Urothelium cell line (cell line): ENCODE data around the gene EYS.
"Not testable (repeated sequence)": the region's sequence is repeated elsewhere in the genome, so short reads cannot be mapped to it uniquely, and the experiment has no call there.

Experiments
- DNase-seq: peaks from one replicate; pipeline ENCODE4 v3.0.0; 2011; ENCODE audit warnings: low spot score, mixed read lengths
- FAIRE-seq: peaks from 2 replicates; lab custom pipeline; 2011; peaks lifted over from hg19 to GRCh38; lab: Jason Lieb, UNC

The EYS gene

DNA sequence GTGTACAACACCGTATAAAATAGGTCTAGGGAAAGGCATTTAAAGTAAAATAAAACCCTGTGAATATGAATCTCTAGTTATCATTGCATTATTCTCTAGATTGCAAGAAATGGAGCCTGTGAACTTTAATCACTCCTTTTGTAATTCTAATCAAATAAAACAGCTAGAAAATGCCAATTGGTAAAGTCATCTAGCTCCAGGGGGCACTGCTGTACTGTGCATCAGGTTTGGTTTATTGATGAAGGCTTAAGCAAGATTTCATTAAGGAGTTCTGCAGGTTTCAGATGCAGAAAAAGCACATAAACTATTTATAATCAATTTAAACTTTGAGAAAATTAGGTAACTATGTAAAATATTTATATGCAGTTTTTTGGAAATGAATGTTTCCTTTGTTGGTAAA is 1426.5 kb downstream of the EYS start:
- DNase-seq (peak; percentile 18), FAIRE-seq (no peak)

DNA sequence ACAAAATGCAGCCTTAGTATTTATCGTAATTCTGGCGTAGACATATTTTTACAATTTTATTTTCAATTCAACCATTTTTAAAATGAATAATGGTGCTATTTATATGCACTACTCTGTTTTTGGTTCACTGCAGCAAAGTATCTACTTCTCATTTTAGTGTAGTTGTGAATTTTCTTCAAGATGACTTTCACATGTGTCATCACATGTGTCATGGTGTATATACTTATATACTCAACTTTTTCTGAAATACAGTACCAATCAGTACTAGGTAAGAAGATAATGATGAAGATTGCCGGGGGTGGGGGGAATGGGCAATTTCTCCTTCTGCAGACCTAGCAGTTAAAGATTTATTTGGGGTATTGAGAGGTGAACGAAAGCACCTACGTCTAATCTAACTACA is 1436.9 kb downstream of the EYS start:
- no peak for DNase-seq
- no peak for FAIRE-seq

DNA sequence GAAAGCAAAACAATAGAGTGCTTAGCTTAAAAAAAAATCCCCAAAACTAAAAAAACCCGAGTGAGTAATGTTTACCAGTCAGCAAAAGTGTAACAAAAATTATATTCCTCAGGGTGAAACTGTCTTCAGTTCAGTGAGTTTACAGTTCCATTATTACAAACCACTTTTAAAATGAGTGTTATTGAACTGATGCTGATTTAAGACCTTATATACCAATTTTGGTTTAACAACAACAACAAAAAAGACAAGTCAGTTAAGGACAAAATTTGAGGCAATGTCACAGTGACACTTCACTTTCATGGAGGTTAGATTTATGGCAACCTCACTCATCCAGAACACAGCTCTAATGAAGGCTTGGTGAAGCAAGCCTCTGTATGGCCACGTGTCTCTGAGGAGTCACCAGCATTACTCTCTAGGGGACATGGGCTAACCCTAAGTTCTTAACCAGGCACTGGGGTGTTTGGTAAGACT is 1440.6 kb downstream of the EYS start:
- DNase-seq (no peak), FAIRE-seq (no peak)

DNA sequence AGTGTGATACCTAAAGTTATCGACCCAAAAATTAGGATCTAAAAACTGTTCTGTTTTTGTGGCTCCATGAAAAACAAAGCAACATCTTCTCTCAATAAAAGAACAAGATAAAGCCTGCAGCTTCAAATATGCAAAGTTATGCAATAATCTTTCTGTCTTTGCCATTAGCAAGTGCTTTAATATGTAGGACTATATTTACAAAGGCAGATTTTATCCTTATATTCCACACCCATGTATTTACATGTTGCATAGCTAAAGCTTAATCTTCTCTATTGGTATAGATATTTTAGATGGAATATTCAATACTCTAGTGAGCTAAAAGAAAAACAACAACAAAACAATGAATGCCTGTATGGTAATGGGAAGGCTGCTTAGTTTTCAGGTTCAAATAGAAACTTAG is 1443.2 kb downstream of the EYS start:
- FAIRE-seq, result no peak

DNA sequence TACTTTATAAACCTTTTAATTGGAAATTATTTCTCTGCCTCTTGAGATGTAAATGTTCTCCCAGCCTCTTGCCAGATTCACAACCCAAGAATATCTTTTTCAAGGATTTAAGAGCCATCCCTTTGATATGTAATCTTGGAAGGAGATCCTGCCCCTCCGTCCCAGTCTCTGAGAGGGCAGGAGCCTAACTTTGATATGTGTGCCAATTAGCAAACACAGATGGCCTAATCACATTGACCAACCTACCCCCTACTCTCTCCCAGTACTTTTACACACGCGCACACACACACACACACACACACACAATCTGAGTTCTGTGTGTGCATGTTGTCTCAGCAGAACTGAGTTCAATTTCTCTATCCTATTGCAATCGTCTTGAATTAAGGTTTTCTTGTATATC is 1447.7 kb downstream of the EYS start:
- DNase-seq (no peak), FAIRE-seq (no peak)

More for the DNA sequence above, 1443.2 kb downstream of the EYS start:
- no peak for DNase-seq

DNA sequence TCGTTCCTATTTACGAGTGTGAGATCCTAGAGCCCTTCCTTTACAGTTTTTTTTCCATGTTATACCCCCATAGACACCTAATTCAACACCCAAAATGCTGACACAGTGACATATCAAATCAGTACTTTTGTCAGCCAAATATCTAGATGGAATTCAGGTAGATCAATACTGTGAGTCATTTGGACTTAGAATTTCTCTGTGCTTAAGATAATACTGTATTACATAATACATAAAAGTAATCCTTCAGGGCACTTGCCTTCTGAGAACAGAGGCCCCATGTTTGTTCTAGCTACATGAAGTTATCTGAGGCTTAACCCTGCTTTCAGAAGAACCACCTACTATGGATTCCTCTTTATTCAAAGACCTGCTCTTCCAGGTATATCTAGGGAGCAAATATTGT is 1448.3 kb downstream of the EYS start:
- no peak for DNase-seq
- FAIRE-seq, result no peak

DNA sequence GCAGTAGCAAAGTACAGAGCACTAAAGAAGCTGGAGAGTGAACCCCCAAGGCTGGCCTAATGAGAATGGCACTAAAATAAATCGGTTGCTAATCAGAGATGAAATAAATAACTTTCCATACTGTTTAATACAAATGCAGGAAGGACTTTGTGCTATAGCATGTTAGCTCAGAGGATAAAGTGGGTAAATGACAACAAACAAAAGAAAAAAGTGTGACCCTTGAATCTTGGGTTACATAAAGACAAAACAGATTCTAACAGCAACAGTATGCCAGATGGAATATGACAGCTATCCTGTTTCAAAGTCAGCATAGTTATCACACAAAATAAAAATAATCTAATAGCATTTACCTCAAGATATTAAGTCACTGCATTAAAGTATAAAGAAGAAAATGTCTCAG is 1448.7 kb downstream of the EYS start:
- FAIRE-seq, result no peak
- no peak for DNase-seq

DNA sequence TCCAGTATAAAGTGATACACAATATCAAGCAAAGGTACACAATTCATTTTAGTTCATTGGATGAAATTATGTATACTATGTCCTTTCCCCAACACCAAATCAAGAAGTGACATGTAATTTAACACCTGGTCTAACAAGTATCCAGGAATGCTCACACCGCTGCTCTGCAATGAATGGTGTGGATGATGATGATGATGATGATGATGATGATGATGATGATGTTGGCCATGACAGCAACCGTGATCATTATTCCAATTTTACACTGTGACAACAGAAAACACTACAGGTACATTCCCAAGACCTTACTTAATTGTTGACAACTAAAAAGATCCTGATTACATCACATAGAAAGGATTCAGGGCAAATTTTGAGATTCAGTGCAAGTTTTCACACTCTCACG is 1449.4 kb downstream of the EYS start:
- no peak for FAIRE-seq
- no peak for DNase-seq

DNA sequence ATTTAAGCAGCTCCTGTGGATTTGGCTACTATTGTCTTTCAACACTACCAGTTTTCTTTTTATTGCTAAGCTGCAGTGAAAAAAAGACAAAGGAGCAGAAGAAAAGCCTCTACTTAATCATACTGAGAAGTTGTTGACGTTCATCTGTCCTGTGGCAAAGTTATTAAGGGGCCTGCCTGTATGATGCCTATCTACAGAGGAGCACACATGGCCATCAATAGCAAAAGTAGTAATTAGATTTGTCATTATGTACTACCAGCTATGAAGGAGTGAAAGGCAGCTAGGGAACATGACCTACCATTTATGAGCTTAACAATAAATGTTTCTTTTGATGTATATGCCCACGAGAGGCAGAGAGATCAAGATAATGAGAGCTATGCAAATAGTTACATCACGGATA is 1450.5 kb downstream of the EYS start:
- no peak for DNase-seq
- no peak for FAIRE-seq

DNA sequence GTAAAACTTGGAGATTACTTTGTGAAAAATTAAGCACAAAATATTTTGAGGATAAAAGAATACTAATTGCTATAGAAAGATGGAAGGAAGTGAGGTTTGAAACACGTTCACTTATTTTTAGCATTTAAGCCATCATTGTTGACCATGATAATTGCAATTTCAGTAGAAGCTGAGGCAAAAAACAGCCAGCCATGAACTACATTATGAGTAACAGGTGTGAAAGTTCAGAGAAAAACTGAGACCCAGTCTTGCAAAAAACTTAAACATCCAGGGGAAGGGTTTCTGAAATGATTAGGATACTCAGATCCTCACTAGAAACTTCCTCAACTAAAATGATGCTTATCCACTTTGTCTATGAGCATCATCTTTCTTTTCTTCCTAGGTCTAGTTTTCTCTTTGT is 1452.0 kb downstream of the EYS start:
- DNase-seq (no peak), FAIRE-seq (no peak)

DNA sequence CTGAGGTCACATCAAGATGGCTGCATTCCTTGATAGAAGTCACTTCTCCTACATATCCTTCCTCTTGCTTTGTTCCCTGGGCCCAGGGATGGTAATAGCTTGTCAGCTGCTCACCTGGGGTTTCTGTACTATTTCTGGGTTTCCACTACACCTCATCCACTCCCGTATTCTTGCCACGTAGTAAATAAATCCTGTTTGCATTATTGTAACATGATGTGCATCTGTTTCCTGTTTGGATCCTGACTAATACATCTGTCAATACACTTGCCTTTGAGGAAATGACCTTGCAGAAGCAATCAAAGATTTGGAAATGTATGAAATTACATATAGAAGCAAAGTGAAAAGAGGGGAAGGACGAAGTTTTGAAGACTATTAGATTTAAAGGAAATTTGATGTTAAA is 1452.5 kb downstream of the EYS start:
- DNase-seq (no peak), FAIRE-seq (no peak)

DNA sequence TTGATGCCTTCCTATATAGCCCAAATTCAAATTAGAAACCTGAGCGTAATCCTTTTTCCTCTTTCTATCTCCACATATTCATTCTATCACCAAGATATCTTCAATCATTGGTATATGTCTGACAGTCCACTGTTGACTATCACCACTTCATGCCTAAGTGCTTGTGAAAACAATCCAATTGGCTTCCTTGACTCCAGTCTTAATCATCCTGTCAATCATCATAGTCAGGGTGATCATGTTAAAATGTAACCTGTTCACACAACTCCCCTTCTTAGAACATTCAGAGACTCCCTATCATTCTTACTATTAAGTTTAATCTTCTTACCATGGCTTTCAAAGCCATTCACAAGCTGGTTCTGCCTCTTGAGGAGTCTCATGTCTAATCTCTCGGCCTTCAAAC is 1454.8 kb downstream of the EYS start:
- DNase-seq (no peak), FAIRE-seq (no peak)

DNA sequence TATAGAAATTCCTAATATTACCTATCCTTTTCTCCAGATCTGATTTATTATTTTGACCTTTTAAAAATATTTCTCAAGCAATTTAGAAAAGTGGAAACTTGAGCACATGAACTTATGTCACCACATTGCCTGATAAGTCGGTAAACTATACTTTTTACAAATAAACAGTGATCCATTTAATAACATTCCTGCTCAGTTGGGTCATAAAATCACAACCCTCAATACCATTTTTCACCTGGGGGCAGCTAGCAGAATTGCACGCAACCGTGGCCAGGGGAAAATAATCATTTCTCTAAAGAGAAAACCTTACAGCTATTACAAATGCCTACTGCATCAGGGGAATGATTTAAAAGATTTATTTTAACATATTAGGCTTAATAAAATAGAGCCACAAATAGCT is 1456.9 kb downstream of the EYS start:
- FAIRE-seq, result no peak
- no peak for DNase-seq

DNA sequence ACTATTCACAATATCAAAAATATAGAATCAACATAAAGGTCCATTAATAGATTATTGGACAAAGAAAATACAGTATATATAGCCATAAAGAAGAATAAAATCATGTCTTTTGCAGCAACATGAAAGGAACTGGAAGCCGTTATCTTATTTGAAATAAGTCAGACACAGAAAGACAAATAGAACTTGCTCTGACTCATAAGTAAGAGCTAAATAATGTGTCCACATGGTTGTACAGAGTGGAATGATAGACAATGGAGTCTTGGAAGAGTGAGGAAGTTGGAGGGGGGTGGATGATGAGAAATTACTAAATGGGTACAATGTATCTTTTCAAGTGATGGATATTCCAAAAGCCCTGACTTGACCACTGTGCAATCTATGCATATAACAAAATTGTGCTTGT is 1457.9 kb downstream of the EYS start:
- no peak for DNase-seq
- no peak for FAIRE-seq

DNA sequence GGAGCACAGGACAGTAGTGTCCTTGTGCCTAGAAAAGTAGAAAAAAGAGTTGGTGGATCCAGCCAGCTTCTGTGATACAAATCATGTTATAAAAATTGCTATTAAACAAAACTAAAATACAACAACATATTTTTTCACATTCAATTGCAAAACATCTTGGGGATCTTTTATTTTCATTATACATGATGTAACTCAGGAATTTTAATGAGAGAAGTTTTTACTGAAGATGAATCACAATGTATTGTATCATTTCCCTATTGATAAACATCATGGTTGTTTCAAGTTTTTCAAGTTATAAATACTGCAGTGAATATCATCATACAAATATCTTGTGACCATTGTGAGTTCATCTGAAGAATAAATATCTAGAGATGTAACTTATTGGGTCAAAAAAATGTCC is 1463.4 kb downstream of the EYS start:
- FAIRE-seq (no peak), DNase-seq (no peak)

DNA sequence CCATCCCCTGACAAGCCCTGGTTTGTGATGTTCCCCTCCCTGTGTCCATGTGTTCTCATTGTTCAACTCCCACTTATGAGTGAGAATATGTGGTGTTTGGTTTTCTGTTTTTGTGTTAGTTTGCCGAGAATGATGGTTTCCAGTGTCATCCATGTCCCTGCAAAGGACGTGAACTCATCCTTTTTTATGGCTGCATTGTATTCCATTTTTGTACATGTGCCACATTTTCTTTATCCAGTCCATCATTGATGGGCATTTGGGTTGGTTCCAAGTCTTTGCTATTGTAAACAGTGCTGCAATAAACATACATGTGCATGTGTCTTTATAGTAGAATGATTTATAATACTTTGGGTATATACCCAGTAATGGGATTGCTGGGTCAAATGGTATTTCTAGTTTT is 1468.1 kb downstream of the EYS start:
- not testable (repeated sequence) for FAIRE-seq, DNase-seq

DNA sequence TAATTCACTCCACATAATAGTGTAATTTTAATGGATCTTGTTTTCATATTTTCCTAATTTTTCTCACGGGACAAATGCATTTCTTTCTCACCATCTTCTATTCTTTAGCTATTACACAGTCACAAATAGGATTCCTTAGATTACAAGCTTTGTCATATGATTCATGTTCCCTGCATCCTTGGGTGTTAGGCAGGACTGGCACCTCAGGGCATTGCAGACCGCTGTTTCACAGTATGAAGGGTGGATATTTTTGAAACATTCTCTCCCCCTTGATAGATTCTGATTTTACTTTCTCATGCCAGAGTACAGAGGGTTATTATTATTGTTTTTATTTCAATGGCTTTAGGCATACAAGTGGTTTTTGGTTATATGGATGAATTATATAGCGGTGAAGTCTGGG is 1469.0 kb downstream of the EYS start:
- FAIRE-seq (no peak), DNase-seq (no peak)

DNA sequence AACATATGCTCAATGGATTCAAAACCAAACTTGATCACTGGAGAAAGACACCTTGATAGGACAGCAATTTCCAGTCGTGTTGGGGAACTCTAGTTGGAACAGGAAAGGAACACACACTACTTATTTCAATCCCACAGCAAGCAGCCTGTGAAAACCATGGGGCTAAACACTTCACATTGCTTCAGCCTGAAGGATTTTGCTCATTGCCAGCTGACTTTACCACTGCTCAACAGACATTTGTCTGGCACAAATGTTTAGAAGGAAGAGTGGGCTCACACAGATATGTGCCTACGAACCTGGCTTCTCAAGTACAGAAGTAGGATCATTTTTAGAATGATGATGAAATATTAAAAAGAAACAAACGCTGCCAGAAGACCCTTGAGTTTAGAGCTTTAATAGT is 1473.3 kb downstream of the EYS start:
- FAIRE-seq, result no peak

DNA sequence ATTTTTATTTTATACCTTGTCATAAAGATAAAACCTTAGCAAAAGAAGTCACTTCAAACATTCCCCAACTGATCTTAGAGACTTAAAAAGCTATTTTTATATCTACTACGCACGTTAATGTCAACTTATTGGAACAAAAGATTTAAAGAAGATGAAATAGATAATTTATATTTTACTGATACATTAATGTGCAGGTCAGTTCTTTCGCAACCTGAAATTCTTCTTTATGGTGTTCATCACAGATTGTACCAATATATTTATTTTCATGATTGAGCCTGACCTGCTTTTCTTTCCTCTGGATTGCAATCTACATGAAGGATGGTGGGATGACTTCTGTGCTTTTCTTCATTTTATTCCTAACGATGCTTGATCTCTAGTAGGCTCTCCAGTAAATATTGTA is 1475.1 kb downstream of the EYS start:
- no peak for DNase-seq
- FAIRE-seq, result no peak

More for the DNA sequence above, 1473.3 kb downstream of the EYS start:
- DNase-seq, result no peak

DNA sequence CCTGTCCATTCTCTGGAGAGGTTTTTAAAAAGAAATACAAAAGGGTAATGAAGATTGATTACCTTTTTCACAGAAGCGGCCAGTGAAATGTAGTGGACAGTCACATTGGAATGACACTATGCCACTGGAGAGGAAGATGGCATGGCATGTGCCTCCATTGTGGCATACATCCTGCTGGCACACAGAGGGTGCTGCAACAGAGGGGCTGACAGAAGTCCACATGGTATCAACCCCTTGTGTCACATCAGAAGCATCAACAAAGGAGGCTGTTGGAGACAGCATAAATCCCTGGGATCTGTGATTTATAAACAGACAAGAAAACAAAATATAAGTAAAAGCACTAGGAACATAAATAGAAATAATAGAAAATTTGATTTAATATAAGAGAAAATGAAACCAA is 1476.5 kb downstream of the EYS start:
- no peak for DNase-seq
- FAIRE-seq, result no peak

DNA sequence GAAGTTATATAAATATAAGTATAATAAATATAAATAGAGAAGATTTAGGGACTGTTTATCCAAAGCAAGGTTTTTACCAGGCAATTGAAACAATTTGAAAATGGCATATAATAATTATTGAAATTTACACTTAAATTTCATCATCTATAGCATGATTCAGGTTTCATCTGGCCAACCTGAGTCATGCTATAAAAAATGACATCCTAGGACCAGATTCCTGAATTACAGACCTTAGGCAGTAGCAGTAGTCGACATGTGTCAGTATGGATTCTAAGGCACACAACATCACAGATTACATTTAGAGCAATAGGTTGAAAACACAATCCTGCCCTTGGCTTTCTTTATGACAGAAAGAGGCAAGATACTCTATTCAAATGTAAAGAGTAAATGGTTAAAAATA is 1479.2 kb downstream of the EYS start:
- no peak for DNase-seq
- no peak for FAIRE-seq

DNA sequence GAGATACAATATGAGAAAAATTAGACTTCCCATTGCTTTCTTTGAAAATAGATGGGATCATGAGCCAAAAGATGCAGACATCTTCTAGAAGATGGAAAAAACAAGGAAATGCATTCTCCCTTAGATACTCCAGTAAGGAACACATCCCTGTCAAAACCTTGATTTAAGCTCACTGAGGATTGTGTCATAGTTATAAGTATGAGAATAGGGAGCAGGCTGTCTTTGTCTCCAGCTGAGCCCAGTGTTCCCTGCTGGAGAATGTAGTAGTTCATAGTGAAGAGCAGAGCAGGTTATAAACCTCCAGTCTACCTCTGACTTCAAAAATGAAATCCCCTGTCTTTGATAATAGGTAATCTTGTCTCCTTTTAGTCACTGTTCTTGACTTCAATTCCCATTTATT is 1481.5 kb downstream of the EYS start:
- FAIRE-seq (no peak), DNase-seq (no peak)

DNA sequence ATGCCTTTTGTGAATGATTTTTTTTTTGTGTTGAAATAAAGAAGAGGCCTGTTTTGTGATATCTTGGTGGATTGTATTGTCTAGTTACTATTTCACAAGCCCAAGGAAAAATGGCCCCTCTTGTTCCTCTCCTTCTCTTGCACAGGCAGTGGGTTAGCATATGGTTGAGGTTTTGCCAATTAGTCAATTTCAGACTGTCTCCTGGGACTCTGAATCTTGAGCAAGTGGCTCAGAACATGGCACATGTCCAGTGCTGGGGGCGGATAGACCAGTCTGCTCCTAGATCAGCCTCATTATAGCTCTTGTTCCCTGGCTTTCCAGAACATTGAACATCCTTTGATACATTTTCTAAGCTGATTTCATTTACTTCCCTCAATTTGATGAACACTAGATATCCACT is 1482.2 kb downstream of the EYS start:
- FAIRE-seq, result no peak
- no peak for DNase-seq

DNA sequence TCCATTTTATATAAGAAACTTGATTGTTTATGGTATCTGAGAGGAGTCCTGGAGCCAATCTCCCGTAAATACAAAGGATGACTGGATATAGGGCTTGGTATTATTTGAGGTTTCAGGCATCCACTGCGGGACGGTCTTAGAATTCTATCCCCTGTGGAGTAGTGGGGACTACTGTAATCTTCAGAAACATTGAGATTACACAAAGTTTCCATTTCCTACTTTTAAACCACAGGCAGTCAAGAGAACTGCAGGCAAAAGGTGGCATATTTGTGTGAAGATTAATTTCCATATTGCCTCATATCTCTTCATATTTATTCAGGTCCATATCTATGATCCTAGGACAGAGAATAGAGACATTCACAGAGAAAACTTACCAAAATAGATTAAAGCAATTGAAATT is 1485.2 kb downstream of the EYS start:
- FAIRE-seq (no peak), DNase-seq (no peak)
